T-helper 1 cell treated with Interleukin-12 subunit alpha and Interleukin-12 subunit beta and Interleukin-4 antibody, amounts not matched to agents 30 μg/mL and 1 μg/mL, for 36 hours (primary cell): ENCODE results near the gene WLS.
"Not testable (repeated sequence)": the region's sequence is repeated elsewhere in the genome, so short reads cannot be mapped to it uniquely, and the experiment has no call there.

ENCODE experiments used
- H3K27ac Mint-ChIP-seq: one replicate; pipeline ENCODE4 v1.8.0; 2021; ENCODE audit warnings: mild to moderate bottlenecking, mixed read lengths
- H3K27me3 Mint-ChIP-seq: one replicate; pipeline ENCODE4 v1.8.0; 2021; ENCODE audit warnings: low read depth, mixed read lengths
- H3K36me3 Mint-ChIP-seq: one replicate; pipeline ENCODE4 v1.8.0; 2021; ENCODE audit warnings: low read depth, mixed read lengths
- H3K4me1 Mint-ChIP-seq: one replicate; pipeline ENCODE4 v1.8.0; 2021; ENCODE audit warnings: low read depth, mixed read lengths
- H3K4me3 Mint-ChIP-seq: one replicate; pipeline ENCODE4 v1.8.0; 2021; ENCODE audit warnings: mild to moderate bottlenecking, moderate library complexity, mixed read lengths
- H3K9me3 Mint-ChIP-seq: one replicate; pipeline ENCODE4 v1.8.0; 2021; ENCODE audit warnings: mixed read lengths

The WLS gene

DNA sequence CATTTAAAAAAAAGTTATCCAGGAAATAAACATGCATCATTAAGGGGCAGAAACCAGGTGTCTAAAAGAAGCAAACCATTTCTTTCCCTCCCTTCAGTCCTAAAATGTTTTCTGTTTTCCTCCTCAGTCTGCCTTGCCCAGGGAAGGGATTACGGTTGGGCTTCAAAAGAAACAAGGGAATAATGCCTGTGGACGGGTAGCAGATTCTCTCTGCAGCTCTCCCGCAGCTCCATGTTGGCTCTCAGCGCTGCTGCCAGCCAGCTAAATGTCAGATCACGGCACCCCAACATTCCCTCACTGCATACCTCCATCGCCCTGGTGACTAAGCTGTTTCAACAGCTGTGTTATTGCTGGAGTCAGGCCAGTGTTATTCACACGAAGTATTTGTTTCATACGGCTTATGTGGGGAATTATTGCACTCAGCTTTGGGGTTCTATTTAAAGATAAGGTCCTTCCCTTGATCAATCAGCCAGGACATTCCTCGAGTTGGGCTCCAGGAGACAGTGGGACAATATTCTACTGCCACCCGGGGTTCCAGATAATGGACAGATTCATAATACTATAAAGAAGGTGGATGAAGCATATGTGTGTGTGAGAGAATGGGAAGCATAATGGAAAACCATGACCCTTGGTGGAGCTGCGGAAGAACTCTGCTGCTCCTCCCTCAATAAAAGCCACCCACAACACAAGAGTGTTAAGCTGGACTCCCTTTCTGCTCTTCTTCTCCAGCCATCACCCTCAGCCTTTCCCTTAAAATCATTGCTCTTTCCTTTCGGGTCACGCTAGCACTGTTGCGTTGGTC lies 58.2 kb downstream of the WLS start:
- H3K9me3 Mint-ChIP-seq = no peaks in the 10 kb centered on the region
- no peak overlapping the region for H3K4me3 Mint-ChIP-seq
- H3K27ac Mint-ChIP-seq = no peak overlapping the region
- H3K4me1 Mint-ChIP-seq = peaks cover 2% of the 10 kb centered on the region
- no peaks in the 10 kb centered on the region for H3K36me3 Mint-ChIP-seq
- no peaks in the 10 kb centered on the region for H3K27me3 Mint-ChIP-seq

DNA sequence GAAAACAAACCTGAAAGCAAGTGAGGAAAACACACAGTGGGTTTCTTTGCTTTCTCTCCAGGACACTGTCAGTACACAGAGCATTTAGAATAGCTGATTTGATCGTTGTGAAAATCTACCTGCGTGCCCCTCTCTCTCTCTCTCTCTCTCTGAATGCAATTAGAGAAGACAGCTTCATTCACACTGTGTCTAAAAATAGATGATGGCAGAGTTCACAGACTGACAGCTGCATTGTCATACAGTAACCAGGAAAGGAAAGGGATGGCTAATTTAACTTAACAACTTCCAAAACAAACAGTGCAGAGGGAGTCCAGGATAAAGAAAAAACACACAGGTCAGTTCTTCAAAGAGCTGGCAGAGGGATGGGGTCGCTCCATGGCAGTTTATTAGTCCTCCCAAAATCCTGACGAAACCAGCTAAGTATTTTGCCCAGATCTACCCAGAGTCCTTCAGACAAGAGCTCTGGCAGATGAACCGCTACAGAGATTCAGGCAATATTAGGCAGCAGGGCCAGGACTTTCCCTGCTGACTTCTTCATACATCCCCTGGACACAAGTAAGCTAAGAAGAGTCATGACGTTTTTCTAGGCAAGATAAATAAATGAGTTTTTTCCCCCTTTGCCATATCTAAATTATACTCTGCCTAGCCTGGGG lies 58.9 kb downstream of the WLS start:
- H3K36me3 Mint-ChIP-seq = no peaks in the 10 kb centered on the region

DNA sequence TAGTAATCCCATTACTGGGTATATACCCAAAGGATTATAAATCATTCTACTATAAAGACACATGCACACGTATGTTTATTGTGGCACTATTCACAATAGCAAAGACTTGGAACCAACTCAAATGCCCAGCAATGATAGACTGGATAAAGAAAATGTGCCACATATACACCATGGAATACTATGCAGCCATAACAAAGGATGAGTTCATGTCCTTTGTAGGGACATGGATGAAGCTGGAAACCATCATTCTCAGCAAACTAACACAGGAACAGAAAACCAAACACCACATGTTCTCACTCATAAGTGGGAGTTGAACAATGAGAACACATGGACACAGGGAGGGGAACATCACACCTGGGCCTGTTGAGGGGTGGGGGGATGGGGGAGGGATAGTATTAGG lies 60.5 kb downstream of the WLS start:
- H3K4me3 Mint-ChIP-seq, H3K9me3 Mint-ChIP-seq, H3K27me3 Mint-ChIP-seq, H3K4me1 Mint-ChIP-seq, H3K27ac Mint-ChIP-seq, H3K36me3 Mint-ChIP-seq: not testable (repeated sequence)

More for the DNA sequence above, 58.9 kb downstream of the WLS start:
- no peaks in the 10 kb centered on the region for H3K9me3 Mint-ChIP-seq
- H3K27ac Mint-ChIP-seq = no peak overlapping the region
- no peaks in the 10 kb centered on the region for H3K4me1 Mint-ChIP-seq
- no peaks in the 10 kb centered on the region for H3K27me3 Mint-ChIP-seq
- no peak overlapping the region for H3K4me3 Mint-ChIP-seq

DNA sequence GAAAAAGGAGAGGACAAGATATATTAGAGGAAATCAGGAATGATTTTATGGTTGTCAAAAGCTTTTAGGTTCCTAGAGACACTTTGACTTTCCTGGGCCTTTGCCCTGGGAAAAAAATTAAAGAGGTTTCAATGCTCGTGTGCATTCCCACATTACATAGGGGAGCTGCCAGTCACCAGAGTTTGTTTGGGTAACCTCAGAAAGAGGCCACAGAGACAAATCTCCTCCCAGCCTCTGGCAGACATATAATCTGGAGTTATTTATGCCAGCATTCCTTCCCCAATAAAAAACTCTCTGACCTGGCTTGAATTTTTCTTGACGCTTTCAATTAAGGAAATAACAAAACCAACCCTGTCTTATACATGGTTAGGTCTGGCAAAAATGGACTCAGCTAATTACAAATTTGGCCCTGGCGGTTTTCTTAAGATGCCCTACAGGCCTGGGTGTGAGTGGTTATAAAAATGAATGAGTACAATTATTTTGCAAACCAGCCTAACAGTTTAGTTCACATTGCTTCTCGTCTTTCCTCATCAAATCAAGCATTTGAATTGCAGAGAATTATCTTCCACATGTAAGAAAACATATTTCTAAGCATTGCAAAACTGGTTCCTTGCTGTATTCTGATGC lies 63.7 kb downstream of the WLS start:
- no peaks in the 10 kb centered on the region for H3K27me3 Mint-ChIP-seq
- no peak overlapping the region for H3K4me3 Mint-ChIP-seq
- no peaks in the 10 kb centered on the region for H3K36me3 Mint-ChIP-seq
- H3K4me1 Mint-ChIP-seq = no peaks in the 10 kb centered on the region
- H3K27ac Mint-ChIP-seq = no peak overlapping the region
- H3K9me3 Mint-ChIP-seq = no peaks in the 10 kb centered on the region

DNA sequence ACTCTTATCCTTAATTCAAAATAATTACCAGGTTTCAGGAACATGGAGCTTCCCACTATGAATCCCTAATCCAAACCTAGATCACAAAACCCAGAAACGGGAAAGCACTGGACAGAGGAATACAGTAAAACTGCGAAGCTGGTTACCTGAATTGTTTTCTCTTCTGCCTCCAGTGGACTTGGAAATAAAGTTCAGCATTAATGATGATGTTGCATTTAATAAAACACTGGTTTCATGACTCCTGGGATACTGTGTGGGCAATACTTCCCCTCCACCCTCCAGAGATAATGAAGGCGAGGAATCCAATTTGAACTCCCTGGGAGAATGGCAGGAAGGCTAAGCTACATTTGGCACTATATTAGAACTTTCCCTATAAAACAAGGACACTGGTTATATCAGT lies 65.1 kb downstream of the WLS start:
- H3K36me3 Mint-ChIP-seq = no peaks in the 10 kb centered on the region
- no peaks in the 10 kb centered on the region for H3K4me1 Mint-ChIP-seq
- no peak overlapping the region for H3K27ac Mint-ChIP-seq
- H3K4me3 Mint-ChIP-seq = no peak overlapping the region
- H3K27me3 Mint-ChIP-seq = no peaks in the 10 kb centered on the region
- H3K9me3 Mint-ChIP-seq = no peaks in the 10 kb centered on the region

DNA sequence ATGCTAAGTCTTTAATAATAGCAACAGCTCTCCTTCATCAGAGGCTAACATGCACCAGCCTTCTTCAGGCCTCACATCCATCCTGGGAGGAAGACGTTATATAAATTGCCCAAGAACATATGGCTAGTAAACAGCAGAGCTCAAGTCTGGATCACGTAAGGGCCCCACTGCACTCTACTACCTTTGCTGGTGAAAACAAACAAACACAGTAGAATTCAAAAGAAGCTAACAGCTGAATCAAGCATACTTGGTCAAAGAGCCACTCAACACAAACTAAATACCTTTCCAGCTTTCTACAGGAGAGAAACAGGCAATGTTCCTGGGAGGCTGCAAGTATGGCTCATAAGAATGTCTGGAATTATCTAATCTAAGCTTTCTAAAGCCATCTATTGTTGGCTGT lies 66.0 kb downstream of the WLS start:
- Mint-ChIP-seq H3K27me3 (no peaks in the 10 kb centered on the region), H3K36me3 (no peaks in the 10 kb centered on the region), H3K9me3 (no peaks in the 10 kb centered on the region)

DNA sequence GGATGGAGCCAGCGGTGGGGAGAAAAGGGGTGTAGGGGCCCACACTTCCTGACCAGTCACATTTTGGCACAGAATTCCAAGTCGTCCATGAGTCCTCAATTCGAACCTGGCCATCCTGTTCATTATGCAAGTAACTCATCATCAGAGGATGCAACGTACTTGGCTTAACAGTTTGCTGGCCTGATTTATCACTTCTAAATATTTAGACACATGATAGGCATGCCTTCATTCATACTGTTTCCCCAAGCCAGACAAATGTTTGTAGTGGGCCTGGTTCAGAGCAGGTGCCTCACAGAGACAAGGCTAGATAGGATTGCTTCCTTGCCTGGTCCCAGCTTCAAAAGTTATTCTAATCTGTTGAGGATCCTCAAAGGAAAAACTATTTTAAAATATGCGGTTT lies 66.7 kb downstream of the WLS start:
- no peaks in the 10 kb centered on the region for H3K9me3 Mint-ChIP-seq
- no peaks in the 10 kb centered on the region for H3K27me3 Mint-ChIP-seq
- H3K36me3 Mint-ChIP-seq = no peaks in the 10 kb centered on the region
- H3K4me1 Mint-ChIP-seq = no peaks in the 10 kb centered on the region
- no peak overlapping the region for H3K27ac Mint-ChIP-seq
- no peak overlapping the region for H3K4me3 Mint-ChIP-seq

More for the DNA sequence above, 66.0 kb downstream of the WLS start:
- no peak overlapping the region for H3K4me3 Mint-ChIP-seq
- no peaks in the 10 kb centered on the region for H3K4me1 Mint-ChIP-seq
- no peak overlapping the region for H3K27ac Mint-ChIP-seq

DNA sequence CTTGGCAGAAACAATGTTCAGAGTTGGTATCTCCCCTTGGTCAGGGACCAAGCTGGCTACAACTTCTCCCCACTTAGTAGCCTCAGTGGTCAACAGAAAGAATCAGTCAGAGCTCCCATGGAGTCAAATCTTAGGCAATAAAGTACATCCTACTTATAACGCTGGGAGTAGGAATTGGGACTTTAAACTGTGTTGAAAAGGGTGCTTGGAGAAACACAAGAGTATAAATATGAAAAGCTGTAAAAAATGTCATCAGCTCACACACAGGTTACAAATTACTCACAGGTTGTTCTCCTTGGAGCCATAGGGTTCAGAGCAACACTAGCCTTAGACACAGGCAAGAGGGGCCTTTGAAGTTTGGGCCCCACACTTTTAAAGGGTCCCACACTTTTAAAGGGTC lies 67.4 kb downstream of the WLS start:
- H3K4me1 Mint-ChIP-seq = no peaks in the 10 kb centered on the region
- H3K27me3 Mint-ChIP-seq = no peaks in the 10 kb centered on the region
- H3K4me3 Mint-ChIP-seq = no peak overlapping the region
- no peaks in the 10 kb centered on the region for H3K36me3 Mint-ChIP-seq
- H3K27ac Mint-ChIP-seq = no peak overlapping the region
- no peaks in the 10 kb centered on the region for H3K9me3 Mint-ChIP-seq

DNA sequence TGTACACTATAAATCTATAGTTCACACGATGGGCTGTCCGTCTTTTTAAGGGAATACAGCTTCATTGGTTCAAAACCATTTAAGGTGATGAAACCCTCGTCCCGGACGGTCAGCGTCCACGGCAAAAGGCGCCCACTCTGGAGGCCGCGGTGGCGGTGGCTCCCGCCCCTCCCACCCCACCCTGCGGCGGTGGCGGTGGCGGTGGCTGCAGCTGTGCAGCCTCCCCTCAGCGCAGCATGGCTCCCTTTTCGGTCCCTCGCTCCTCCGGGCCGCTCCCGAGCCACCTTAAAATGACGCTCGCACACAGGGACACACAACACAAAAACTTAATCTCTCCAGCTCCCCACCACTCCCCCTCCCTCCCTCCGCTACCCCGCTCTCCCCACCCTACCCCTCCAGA lies 69.1 kb downstream of the WLS start:
- no peaks in the 10 kb centered on the region for H3K4me1 Mint-ChIP-seq
- H3K27me3 Mint-ChIP-seq = no peaks in the 10 kb centered on the region
- H3K9me3 Mint-ChIP-seq = no peaks in the 10 kb centered on the region
- H3K36me3 Mint-ChIP-seq = no peaks in the 10 kb centered on the region
- no peak overlapping the region for H3K27ac Mint-ChIP-seq
- H3K4me3 Mint-ChIP-seq = no peak overlapping the region

DNA sequence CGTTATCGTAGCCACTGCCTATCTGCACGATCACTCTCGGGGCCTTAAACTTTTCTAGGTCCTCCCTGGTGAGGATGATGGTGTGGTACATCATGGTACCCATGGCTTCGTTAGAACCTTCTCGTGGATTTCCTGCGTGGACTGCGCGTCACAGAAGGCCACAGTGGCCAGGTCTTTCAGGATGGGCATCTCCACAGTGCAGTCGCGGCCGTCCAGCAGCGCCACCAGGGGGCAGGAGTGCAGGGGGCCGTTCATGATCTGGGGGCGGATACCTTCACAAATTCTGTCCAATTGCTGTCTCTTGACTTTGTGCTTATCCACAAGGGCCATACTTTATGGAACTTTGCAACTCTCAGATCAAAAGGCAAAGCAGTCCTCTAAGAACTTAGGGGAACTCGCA lies 69.6 kb downstream of the WLS start:
- no peaks in the 10 kb centered on the region for H3K36me3 Mint-ChIP-seq

DNA sequence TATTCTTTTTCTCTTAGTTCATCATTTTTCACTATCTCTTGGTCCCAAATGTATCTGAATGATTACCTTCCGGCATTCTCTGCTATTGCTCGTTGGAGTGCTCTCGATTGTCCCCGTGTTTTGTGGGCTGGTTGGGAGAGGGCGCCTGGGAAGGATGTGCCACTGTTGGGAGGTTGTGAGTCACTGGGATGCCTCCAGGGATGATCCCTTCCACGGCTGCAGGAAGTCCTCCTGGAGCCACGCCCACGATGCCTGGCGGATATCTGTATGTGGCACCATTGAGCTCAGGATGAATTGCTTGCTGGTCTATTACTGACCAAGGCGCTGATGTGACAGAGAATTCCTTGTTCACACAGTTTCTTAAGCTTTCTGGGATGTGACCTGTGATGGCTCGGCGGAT lies 70.7 kb downstream of the WLS start:
- H3K4me1 Mint-ChIP-seq, H3K9me3 Mint-ChIP-seq, H3K36me3 Mint-ChIP-seq, H3K27me3 Mint-ChIP-seq, H3K27ac Mint-ChIP-seq, H3K4me3 Mint-ChIP-seq: not testable (repeated sequence)

More for the DNA sequence above, 69.6 kb downstream of the WLS start:
- no peak overlapping the region for H3K4me3 Mint-ChIP-seq
- no peaks in the 10 kb centered on the region for H3K27me3 Mint-ChIP-seq
- H3K4me1 Mint-ChIP-seq = no peaks in the 10 kb centered on the region
- H3K27ac Mint-ChIP-seq = no peak overlapping the region
- no peaks in the 10 kb centered on the region for H3K9me3 Mint-ChIP-seq

DNA sequence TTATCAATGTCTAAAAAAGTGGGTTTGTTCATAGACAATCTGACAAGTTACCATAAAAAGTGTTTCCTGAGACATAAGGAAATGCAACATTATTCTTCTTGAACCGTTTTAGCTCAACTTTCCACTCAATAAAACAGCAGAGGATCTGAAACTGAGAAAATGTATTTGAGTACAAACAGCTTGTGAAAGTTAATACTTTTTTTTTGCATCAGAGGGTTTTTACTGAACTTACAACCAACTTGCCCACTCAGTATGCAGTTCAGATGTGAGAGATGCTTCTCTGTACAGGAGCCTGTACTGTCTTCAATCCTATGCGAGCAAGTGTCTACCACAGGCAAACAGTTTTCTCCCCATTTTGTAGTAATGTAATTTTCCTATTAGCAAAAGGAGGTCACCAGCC lies 71.4 kb downstream of the WLS start:
- not testable (repeated sequence) for H3K9me3 Mint-ChIP-seq, H3K4me1 Mint-ChIP-seq, H3K4me3 Mint-ChIP-seq, H3K36me3 Mint-ChIP-seq, H3K27me3 Mint-ChIP-seq, H3K27ac Mint-ChIP-seq

DNA sequence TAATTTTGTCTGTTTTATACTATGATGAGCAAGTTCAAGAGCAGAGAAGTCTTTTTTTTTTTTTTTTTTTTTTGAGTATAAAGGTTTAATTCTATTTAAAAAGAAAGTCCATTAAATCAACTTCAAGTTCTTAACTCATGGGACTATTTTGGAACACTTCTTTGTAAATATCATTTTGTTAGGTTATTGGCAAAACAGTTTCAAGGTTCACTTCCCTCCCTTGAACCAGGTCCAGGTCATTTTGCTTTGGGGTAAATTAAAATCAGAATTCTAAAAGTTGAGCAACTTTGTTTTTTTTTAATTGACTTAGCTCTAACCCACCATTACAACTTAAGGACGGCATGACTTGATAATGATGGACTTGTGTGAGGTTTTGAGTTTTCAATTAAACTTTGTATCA lies 72.3 kb downstream of the WLS start:
- Mint-ChIP-seq H3K9me3 (no peaks in the 10 kb centered on the region), H3K27me3 (no peaks in the 10 kb centered on the region), H3K27ac (no peak overlapping the region), H3K4me3 (no peak overlapping the region), H3K4me1 (no peaks in the 10 kb centered on the region), H3K36me3 (no peaks in the 10 kb centered on the region)

DNA sequence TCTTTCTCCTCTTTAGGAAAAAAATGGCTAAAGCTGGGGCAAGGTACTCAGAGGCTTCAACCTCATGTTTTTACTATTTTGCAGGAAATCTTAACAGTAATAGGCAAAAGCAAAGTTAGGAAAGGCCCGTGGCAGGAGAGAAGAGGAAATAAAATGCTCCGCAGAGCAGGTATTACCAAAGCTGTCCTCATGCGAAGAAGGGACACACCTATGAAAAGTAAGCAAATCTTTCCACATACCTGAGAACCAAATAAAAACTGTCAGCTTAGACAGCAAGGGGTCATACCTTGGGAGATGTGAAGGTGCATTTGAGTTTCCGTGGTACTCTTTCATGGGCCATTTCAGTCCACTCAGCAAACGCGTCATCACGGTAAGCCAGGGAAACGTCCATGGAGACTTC lies 73.5 kb downstream of the WLS start:
- no peaks in the 10 kb centered on the region for H3K36me3 Mint-ChIP-seq
- no peaks in the 10 kb centered on the region for H3K9me3 Mint-ChIP-seq

DNA sequence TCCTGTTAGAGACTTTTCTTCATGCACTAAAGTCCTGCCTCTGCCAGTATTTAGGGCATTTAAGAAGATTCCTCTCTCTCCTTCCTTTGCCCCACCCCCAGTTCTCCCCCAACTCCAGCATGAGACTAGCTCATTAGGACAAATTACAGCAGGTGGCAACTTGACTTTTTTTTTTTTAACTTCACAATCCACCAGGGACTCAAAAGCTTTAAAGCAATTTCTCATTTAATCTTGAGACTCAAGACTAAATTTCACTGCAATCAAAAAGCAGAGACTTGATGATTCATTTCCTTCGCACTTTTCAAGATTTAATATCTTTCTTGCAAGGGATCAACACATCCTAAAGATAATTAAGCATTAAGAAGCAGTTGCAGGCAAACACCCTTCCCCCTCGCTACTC lies 74.9 kb downstream of the WLS start:
- H3K9me3 Mint-ChIP-seq = no peaks in the 10 kb centered on the region
- no peak overlapping the region for H3K27ac Mint-ChIP-seq
- H3K27me3 Mint-ChIP-seq = no peaks in the 10 kb centered on the region
- H3K36me3 Mint-ChIP-seq = no peaks in the 10 kb centered on the region
- H3K4me3 Mint-ChIP-seq = no peak overlapping the region
- no peaks in the 10 kb centered on the region for H3K4me1 Mint-ChIP-seq

More for the DNA sequence above, 73.5 kb downstream of the WLS start:
- H3K4me3 Mint-ChIP-seq = no peak overlapping the region
- no peak overlapping the region for H3K27ac Mint-ChIP-seq
- no peaks in the 10 kb centered on the region for H3K4me1 Mint-ChIP-seq
- no peaks in the 10 kb centered on the region for H3K27me3 Mint-ChIP-seq
